Measurements from ENCODE around the gene PIGA. TPM values are rescaled to one million over a fixed set of nuclear protein-coding genes. Genes with fewer than 3 reads are reported as not detected.
"Not testable (repeated sequence)": the region's sequence is repeated elsewhere in the genome, so short reads cannot be mapped to it uniquely, and the experiment has no call there.

Gene PIGA
- total RNA-seq, 1 donor from 2014 or later = 8.2 TPM

DNA sequence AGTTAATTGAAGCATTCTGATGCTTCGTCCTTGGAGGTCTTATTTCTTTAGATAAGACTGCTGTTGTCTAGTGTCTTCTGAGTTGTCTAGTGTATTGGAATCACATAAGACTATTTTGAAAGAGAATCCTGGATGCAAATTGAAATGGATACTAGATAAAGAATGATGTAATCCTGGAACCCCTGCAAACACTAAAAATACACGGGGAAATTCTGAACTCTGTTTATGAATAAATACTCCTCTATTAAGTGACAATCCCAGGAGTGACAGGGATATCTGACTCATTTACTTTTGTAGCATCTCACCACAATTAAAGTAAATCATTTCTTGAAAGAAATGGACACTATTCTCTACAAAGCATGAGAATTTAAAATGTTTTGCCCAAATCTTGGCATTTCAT, 20.9 kb downstream of the PIGA start:
- no peak overlapping the region for H3K4me3 Mint-ChIP-seq (ENCODE audit: unreplicated experiment)
- no peaks in the 10 kb centered on the region for H3K9me3 Mint-ChIP-seq (ENCODE audit: low read depth)
- H3K4me1 Mint-ChIP-seq (ENCODE audit: low read depth) = peaks cover 6% of the 10 kb centered on the region

DNA sequence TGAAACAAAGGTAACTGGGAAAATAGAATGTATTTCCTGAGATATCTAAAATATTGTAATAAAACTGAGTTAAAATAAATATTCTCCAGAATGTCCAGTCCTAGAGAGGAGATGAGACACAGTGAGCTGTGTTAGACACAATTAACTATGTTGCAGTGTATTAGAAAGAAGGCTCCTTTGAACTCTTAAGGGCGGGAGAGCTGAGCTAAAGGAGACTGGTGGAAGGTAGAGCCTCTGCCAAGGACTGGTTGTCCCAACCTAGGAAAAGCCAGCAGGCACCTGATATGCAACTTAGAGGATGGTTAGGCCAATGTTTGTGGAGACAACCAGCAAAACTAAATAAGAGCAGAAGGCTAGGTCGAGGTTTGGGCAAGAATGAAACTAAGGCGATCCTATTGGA, 24.2 kb downstream of the PIGA start:
- no peaks in the 10 kb centered on the region for H3K27me3 Mint-ChIP-seq (ENCODE audit: low read depth)
- TF ChIP-seq, protein P1, sequence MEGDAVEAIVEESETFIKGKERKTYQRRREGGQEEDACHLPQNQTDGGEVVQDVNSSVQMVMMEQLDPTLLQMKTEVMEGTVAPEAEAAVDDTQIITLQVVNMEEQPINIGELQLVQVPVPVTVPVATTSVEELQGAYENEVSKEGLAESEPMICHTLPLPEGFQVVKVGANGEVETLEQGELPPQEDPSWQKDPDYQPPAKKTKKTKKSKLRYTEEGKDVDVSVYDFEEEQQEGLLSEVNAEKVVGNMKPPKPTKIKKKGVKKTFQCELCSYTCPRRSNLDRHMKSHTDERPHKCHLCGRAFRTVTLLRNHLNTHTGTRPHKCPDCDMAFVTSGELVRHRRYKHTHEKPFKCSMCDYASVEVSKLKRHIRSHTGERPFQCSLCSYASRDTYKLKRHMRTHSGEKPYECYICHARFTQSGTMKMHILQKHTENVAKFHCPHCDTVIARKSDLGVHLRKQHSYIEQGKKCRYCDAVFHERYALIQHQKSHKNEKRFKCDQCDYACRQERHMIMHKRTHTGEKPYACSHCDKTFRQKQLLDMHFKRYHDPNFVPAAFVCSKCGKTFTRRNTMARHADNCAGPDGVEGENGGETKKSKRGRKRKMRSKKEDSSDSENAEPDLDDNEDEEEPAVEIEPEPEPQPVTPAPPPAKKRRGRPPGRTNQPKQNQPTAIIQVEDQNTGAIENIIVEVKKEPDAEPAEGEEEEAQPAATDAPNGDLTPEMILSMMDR (IDR thresholded peaks at IDR 0.05) = no peak

More for the DNA sequence above, 20.9 kb downstream of the PIGA start:
- peaks cover 2% of the 10 kb centered on the region for H3K27me3 Mint-ChIP-seq (ENCODE audit: low read depth)
- no peak overlapping the region for H3K27ac Mint-ChIP-seq (ENCODE audit: unreplicated experiment)
- no peak for DNase-seq (ENCODE audit: low spot score)
- TF ChIP-seq, protein P1 (IDR thresholded peaks at IDR 0.05) = no peak
- peaks cover 2% of the 10 kb centered on the region for H3K36me3 Mint-ChIP-seq (ENCODE audit: low read depth)

DNA sequence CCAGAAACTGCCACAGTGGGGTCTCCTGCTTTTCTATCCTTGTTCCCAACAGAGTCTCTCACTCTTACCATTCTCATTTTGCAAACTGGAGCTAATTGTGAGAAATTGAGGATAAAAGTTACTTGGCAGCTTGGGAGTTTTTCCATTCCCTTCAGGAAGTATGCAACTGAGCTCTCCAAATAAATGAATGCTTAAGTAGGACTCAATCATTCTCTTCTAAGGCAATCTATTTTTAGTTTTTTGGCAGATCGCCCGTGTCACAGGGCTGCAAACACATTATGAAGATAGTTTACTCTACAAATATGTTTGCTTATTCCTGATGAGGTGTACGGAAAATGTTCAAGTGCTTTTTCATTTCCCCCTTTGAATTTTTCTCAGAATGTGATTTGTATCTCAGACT, 25.2 kb downstream of the PIGA start:
- Mint-ChIP-seq H3K9me3 (ENCODE audit: low read depth) (no peaks in the 10 kb centered on the region), H3K36me3 (ENCODE audit: low read depth) (no peaks in the 10 kb centered on the region), H3K4me1 (ENCODE audit: low read depth) (peaks cover 6% of the 10 kb centered on the region), H3K27ac (ENCODE audit: unreplicated experiment) (peak overlapping the region; percentile 32), H3K27me3 (ENCODE audit: low read depth) (peaks cover 4% of the 10 kb centered on the region), H3K4me3 (ENCODE audit: unreplicated experiment) (no peak overlapping the region)
- DNase-seq (ENCODE audit: low spot score) = no peak
- TF ChIP-seq, protein P1 (IDR thresholded peaks at IDR 0.05) = no peak

More for the DNA sequence above, 24.2 kb downstream of the PIGA start:
- peaks cover 6% of the 10 kb centered on the region for H3K4me1 Mint-ChIP-seq (ENCODE audit: low read depth)
- H3K27ac Mint-ChIP-seq (ENCODE audit: unreplicated experiment) = no peak overlapping the region
- no peaks in the 10 kb centered on the region for H3K36me3 Mint-ChIP-seq (ENCODE audit: low read depth)
- H3K4me3 Mint-ChIP-seq (ENCODE audit: unreplicated experiment) = no peak overlapping the region
- DNase-seq (ENCODE audit: low spot score) = no peak
- no peaks in the 10 kb centered on the region for H3K9me3 Mint-ChIP-seq (ENCODE audit: low read depth)

DNA sequence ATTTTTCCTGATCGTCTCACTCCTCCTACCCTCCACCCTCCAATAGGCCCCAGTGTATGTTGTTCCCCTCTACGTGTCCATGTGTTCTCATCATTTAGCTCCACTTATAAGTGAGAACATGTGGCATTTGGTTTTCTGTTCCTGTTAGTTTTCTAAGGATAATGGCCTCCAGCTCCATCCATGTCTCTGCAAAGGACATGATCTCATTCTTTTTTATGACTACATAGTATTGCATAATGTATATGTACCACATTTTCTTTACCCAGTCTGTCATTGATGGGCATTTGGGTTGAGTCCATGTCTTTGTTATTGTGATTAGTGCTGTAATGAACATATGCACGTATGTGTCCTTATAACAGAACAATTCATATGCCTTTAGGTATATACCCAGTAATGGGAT, 29.4 kb downstream of the PIGA start:
- not testable (repeated sequence) for H3K9me3 Mint-ChIP-seq (ENCODE audit: low read depth); H3K36me3 Mint-ChIP-seq (ENCODE audit: low read depth); H3K27me3 Mint-ChIP-seq (ENCODE audit: low read depth); H3K27ac Mint-ChIP-seq (ENCODE audit: unreplicated experiment); H3K4me3 Mint-ChIP-seq (ENCODE audit: unreplicated experiment); DNase-seq (ENCODE audit: low spot score); H3K4me1 Mint-ChIP-seq (ENCODE audit: low read depth)

DNA sequence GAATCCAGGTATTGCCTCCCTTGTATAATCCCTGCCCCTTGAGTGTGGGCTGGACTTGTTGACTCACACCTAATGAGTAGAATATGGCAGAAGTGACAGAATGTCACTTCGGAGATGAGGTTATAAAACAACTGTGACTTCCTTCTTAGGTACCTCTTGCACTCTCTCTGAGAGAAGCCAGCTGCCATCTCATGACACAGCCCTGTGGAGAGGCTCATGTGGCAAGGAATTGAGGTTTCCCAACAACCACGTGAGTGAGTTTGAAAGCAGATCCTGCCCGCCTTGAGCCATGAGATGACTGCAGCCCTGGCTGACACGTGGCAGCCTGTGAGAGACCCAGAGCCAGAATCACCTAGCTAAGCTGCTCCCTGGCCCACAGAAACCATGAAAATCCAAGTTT, 33.4 kb downstream of the PIGA start:
- Mint-ChIP-seq H3K36me3 (ENCODE audit: low read depth) (no peaks in the 10 kb centered on the region), H3K9me3 (ENCODE audit: low read depth) (no peaks in the 10 kb centered on the region), H3K27ac (ENCODE audit: unreplicated experiment) (no peak overlapping the region), H3K4me3 (ENCODE audit: unreplicated experiment) (no peak overlapping the region), H3K27me3 (ENCODE audit: low read depth) (peaks cover 7% of the 10 kb centered on the region), H3K4me1 (ENCODE audit: low read depth) (no peaks in the 10 kb centered on the region)
- TF ChIP-seq, protein P1 (IDR thresholded peaks at IDR 0.05) = no peak
- DNase-seq (ENCODE audit: low spot score) = no peak
